Stimulated activated CD8-positive, alpha-beta memory T cell treated with anti-CD3 and anti-CD28 coated beads, Interleukin-15, amount 100 ng/mL, for 24 hours (primary cell): ENCODE data around the gene RNF19B.

Experiments
- DNase-seq: peaks from one replicate; pipeline ENCODE4 v3.0.0-alpha.2; 2020; ENCODE audit warnings: low read depth

The RNF19B gene

GRCh38 chr1:32967888-32968568 is 3.4 kb upstream of the RNF19B start:
- DNase-seq, result no peak

- no peak for DNase-seq
Measured at GRCh38 chr1:32966900-32967299, 2.3 kb upstream of the RNF19B start.

GRCh38 chr1:32965251-32965747 is 690 bp upstream of the RNF19B start:
- DNase-seq, result no peak

GRCh38 chr1:32963746-32964460 is 706 bp downstream of the RNF19B start:
- DNase-seq, result peak; percentile 15

GRCh38 chr1:32962248-32962896 is 2.2 kb downstream of the RNF19B start:
- DNase-seq, result no peak

GRCh38 chr1:32960819-32961355 is 3.7 kb downstream of the RNF19B start:
- DNase-seq, result no peak

GRCh38 chr1:32960342-32960741 is 4.3 kb downstream of the RNF19B start:
- DNase-seq, result no peak

- no peak for DNase-seq
Measured at GRCh38 chr1:32958827-32959226, 5.8 kb downstream of the RNF19B start.

- no peak for DNase-seq
Measured at GRCh38 chr1:32957017-32957416, 7.6 kb downstream of the RNF19B start.

- no peak for DNase-seq
Measured at GRCh38 chr1:32954168-32954567, 10.4 kb downstream of the RNF19B start.

- DNase-seq, result no peak
Measured at GRCh38 chr1:32953495-32953894, 11.1 kb downstream of the RNF19B start.

GRCh38 chr1:32949519-32949918 is 15.1 kb downstream of the RNF19B start:
- DNase-seq, result no peak

- DNase-seq, result no peak
Measured at GRCh38 chr1:32948905-32949304, 15.7 kb downstream of the RNF19B start.

- DNase-seq, result no peak
Measured at GRCh38 chr1:32948390-32948722, 16.3 kb downstream of the RNF19B start.

GRCh38 chr1:32947669-32948389 is 16.8 kb downstream of the RNF19B start:
- DNase-seq, result no peak

GRCh38 chr1:32946413-32946812 is 18.2 kb downstream of the RNF19B start:
- DNase-seq, result no peak

GRCh38 chr1:32944180-32944579 is 20.4 kb downstream of the RNF19B start:
- DNase-seq, result no peak

- no peak for DNase-seq
Measured at GRCh38 chr1:32939655-32940371, 24.8 kb downstream of the RNF19B start.

- no peak for DNase-seq
Measured at GRCh38 chr1:32937061-32937460, 27.5 kb downstream of the RNF19B start.

- DNase-seq, result no peak
Measured at GRCh38 chr1:32934535-32934934, 30.1 kb downstream of the RNF19B start.

GRCh38 chr1:32933742-32934322 is 30.8 kb downstream of the RNF19B start:
- DNase-seq, result no peak
